Measurements from ENCODE around the gene CRACDL.

GRCh38 chr2:98801921-98802321 lies 134.1 kb downstream of the CRACDL start:
- no peak for TF ChIP-seq POLR2AphosphoS5 (IDR thresholded peaks at IDR 0.05)
- TF ChIP-seq EP300 (IDR thresholded peaks at IDR 0.05), result no peak
